ENCODE data around the gene KLHDC8A.

The KLHDC8A gene

DNA sequence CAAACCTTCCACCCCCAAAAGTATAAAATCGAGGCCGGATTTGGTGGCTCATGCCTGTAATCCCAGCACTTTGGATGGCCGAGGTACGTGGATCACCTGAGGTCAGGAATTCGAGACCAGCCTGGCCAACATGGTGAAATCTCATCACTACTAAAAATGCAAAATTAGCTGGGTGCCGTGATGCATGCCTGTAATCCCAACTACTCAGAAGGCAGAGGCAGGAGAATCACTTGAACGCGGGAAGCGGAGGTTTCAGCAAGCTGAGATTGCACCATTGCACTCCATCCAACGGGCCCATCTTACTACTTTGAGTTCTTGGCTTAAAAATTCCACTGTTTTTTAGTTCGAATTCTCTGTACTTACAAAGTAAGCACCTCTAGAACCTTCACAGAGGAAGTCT lies 11.0 kb downstream of the KLHDC8A start:
- DNase-seq (ENCODE audit: low read depth in 2 of 3, low spot score in 2 of 3) = no peak

DNA sequence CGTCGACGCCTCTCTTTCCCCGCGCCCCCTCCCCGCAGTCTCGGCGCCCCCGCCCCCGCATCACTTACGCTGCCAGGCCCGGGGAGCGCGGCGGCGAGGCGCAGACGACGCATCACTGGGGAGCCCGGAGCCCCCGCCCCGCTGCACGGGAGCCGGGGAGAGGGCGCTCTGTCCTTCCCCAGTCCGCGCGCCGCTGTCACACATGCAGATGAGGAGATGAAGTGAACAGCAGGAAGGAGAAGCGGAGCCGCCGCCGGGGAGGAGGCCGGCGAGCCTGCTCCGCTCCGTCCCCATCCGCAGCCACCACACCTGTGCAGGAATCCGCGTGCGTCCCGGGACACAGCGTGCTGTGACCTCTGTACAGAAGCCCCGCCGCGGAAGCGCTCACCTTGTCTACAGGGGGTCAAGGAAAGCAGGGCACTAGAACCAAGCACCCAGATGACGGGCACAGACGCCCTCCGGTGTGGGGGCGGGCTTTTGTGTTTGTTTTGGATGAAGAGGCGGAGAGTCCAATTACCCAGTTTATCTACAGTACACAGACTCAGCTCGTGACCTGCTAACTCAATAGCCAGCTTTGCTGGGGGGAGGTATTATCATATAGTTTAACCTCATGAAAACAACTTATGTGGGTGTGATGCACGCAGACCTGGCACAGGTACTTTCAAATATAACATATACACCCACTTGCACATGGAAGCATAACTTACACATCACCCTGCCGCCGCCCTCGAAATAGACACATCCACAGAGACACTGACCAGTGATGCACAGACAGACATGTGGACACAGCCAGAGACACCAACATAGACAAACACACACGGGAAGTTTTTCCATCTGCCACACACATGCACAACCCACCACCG lies 12.4 kb downstream of the KLHDC8A start:
- no peak for DNase-seq (ENCODE audit: low read depth in 2 of 3, low spot score in 2 of 3)

DNA sequence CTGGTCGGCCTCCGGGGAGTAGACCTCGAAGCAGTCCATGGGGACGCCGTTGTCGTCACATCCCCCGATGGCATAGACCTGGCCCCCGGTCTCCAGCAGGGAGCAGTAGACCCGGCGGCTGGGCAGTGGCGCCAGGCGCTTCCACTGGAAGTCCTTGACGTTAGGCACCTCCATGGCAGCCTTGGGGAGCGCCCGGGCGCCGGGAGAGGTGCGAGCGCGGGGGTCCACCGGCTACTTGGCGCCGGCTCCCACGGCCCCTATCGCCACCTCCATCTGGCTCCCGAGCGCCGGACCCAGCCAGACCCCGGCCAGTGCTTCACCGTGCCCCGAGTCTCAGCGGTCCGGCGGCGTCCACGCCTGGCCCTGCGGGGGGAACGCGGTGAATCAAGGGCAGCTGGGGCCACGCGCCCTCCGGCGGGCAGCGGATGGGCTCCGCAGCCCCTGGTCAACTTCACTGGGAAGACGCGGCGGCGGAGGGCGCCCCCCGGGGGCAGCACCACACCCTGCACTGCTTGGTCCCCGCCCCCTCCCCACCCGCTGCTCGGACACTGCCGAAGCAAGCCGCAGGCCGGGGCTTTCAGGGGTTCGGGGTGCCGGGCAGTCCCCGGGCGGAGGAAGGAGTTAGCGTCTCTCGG lies 13.2 kb downstream of the KLHDC8A start:
- no peak for DNase-seq (ENCODE audit: low read depth in 2 of 3, low spot score in 2 of 3)

DNA sequence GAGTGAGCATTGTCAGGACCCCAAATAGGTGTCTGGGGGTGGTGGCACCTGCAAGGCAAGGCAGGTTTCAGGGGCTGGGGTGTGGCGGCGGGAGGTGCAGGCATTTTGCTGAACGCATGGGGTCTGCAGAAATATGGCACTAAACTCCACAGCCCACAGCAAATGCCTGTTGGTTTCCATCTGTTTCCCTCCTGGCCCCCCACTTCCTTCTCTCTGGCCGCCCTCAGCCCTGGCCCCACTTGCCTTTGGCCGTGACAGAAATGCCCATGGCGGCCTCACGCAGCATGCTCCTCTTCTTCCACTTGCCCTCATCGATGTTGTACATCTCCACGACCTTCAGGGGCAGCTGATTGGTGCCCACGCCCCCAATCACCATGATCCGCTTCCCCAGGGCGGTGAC lies 13.7 kb downstream of the KLHDC8A start:
- DNase-seq (ENCODE audit: low read depth in 2 of 3, low spot score in 2 of 3) = no peak

DNA sequence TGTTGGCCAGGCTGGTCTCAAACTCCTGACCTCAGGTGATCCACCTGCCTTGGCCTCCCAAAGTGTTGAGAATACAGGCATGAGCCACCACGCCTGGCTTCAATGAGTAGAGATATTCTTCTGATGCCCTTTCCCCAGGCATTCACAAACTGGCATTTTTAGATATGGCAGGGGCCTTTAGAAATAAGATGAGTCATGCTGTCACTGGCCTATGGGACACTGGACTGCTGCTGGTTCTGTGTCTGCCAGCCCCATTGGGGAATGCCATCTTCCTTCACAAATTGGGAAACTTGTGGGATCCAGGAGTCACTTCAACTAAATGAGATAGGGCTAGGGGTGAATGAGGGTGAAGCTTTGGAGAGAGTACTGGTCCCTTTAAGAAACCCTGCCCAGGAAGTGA lies 16.0 kb downstream of the KLHDC8A start:
- DNase-seq (ENCODE audit: low read depth in 2 of 3, low spot score in 2 of 3) = no peak

DNA sequence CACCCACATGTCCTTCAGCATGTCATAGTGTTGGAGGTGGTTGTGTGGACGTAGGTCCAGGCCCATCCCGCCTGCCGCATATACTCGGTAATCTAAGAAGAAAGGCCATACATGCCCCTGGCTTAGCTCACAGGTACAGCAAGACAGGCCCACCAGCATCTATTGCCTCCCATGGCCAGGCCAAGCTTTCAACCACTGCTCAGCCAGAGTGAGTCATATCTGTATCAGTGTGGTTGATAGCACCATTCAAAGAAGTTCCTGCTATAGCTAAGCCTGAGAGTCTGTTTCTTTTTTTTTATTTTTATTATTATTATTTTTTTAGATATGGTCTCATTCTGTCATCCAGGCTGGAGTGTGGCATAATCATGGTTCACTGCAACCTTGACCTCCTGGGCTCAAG lies 17.0 kb downstream of the KLHDC8A start:
- DNase-seq (ENCODE audit: low read depth in 2 of 3, low spot score in 2 of 3) = no peak

DNA sequence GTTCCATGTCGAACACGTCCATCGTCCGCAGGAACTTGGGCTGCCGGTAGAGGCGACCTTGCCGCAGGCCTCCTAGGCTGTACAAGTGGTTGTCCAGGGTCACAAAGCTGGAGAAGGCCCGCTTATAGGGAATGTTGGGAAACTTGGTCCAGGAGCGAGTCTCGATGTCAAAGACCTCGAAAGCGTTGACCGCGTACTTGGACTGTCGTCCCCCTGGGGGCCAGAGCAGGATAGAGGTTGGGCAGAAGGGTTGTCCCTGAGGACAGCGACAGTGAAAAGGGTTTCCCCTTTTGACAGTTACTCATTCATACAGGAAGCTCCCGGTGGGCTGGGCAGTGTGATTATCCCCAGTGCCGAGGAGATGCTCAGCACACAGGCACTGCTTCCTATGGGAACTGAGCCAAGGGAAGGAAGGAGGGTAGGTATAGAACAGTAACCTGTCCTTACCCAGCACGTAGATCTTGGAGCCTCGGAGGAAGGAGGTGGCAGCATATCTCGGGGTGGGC lies 17.5 kb downstream of the KLHDC8A start:
- no peak for DNase-seq (ENCODE audit: low read depth in 2 of 3, low spot score in 2 of 3)

DNA sequence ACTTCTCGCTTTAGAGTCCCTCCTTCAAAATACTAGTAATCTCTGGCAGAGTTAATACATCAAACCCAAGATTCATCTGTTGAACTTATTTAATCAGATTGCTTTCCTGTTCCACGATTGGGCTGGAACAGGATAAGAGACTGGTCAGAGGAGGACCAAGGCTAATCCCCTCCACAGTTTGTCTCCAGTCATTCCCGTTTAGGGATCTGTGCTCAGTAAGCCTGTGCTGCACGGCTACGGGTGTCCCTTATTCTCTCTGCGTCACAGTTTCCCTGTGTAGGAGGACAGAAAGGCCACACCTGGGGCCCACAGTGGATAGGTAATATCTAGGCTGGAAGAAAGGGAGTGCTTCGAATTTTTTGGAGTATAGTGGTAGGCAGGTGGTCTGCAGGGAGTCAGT lies 18.7 kb downstream of the KLHDC8A start:
- DNase-seq (ENCODE audit: low read depth in 2 of 3, low spot score in 2 of 3) = no peak

DNA sequence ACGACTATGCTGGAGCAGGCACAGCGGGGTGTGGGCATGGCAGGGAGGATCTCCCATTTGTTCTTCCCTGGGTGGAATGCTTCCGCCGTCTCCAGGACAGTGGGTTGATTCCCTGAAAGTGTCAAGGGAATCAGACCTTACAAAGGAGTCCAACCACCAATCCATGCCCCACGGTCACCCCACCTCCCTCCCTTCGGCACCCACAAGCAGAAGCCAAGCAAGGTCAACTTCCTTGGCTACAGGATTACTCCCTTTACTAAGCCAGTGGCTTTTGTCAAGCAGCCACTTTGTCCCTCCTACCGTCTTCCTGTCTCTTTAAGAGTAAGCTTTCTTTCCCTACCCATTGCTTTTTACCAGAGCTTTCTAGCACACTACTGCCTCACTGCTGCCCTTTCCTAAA lies 19.2 kb downstream of the KLHDC8A start:
- DNase-seq (ENCODE audit: low read depth in 2 of 3, low spot score in 2 of 3) = no peak

DNA sequence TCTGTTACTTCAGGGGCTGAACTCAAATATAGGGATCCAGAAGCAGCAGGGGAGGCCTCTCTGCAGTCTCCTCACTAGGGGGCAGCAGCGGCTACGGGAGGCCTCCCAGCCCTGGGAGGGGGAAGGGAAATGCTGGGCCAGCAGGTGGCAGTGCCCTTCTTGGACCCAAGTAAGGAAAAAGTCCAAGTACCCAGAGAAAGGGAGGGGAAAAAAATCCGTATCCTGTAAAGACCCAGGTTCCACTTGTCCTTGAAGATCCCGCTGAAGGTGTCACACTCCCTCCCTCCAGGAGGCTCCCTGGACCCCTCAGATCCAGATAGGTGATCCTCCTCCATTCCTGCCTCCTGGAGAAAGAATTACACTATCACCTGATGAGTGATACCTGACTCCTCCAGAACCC lies 21.0 kb downstream of the KLHDC8A start:
- DNase-seq (ENCODE audit: low read depth in 2 of 3, low spot score in 2 of 3) = peak in 2 of 3 experiments; percentile 55 to 58

DNA sequence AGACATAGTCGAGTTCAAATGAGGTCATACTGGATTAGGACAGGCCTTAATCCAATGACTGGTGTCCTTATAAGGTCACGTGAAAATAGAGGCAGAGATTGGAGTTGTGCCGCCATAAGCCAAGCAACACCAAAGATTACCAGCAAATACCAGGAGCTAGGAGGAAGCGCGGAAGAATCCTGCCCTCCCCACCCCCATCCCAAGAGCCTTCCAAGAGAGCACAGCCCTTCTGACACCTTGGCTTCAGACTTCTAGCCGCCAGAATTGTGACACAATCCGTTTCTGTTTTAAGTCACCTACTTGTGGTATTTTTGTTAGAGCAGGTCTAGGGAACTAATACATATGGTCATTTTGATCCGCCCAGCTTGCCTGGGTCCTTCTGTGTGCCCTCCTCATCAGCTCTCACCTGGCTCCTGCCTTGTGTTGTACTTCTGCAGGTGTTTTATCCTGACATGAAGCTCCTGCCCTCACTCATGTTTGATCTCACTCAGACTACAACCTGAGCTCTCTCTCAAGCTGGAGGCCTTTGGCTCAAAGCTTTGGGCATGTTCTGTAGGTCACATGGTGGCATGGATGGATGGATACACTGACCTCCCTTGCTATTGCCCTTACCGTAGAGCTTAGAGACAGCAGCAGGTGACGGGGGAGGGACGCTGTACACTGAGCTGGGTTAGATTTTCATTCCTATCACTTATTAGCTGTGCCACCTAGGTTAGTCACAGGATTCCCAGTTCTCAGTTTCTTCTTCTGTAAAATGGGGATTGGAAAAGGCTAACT lies 24.5 kb downstream of the KLHDC8A start:
- DNase-seq (ENCODE audit: low read depth in 2 of 3, low spot score in 2 of 3) = no peak

DNA sequence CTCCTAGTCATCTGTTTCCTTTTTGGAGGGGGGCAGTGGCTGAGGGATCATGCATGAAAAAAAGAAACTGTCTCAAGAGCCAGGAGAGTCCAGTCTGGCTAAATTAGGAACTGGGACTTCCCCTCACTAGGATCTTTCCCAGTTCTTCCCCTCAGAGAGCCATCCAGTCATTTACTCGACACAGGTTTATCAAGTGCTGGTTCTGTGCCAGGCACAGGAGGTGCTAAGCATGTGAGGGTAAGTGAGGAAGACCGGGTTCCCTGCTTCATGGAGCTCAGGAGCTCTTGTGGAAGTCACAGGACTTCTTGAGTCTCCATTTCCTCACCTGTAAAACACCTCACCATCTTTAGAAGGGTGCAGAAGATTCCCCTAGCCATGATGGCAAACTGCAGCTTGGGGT lies 26.6 kb downstream of the KLHDC8A start:
- DNase-seq (ENCODE audit: low read depth in 2 of 3, low spot score in 2 of 3) = no peak

DNA sequence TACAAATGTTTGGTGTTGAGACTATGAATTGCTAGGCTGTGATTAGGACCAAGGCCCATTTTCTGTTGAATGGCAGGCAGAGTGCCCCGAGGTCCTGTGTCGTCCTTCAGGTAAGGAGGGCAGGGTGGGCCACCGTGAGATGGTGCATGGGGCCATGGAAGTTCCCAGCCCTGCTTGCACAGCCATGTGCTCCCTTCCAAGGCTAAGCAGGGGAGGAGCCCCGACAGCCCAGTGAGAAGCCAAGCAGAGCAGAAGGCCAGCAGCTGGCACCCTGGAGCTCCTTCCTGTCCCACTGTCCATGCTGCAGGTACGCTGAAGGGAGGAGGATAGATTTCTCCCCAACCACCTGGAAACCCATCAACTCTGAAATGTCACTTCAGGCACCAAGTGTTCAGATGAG lies 27.0 kb downstream of the KLHDC8A start:
- DNase-seq (ENCODE audit: low read depth in 2 of 3, low spot score in 2 of 3) = no peak

DNA sequence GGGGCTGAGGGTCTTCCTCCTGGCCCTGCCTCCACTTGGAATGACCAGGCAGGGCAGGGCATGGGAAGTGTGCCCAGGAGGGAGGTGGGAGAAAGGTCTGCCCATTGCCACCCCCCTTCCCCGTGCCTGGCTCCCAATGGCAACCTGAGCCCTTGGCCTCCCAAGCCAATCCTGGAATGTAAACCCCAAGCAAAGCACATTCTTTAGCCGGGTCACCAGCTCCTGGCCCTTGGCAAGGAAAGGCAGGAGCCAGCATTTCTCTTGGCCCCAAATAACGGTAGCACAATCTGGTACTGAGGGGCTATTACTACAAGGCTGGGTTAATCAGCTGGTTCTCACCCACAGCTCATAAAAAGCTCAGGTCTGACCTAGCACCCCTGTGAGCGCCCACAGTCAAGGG lies 28.2 kb downstream of the KLHDC8A start:
- no peak for DNase-seq (ENCODE audit: low read depth in 2 of 3, low spot score in 2 of 3)

DNA sequence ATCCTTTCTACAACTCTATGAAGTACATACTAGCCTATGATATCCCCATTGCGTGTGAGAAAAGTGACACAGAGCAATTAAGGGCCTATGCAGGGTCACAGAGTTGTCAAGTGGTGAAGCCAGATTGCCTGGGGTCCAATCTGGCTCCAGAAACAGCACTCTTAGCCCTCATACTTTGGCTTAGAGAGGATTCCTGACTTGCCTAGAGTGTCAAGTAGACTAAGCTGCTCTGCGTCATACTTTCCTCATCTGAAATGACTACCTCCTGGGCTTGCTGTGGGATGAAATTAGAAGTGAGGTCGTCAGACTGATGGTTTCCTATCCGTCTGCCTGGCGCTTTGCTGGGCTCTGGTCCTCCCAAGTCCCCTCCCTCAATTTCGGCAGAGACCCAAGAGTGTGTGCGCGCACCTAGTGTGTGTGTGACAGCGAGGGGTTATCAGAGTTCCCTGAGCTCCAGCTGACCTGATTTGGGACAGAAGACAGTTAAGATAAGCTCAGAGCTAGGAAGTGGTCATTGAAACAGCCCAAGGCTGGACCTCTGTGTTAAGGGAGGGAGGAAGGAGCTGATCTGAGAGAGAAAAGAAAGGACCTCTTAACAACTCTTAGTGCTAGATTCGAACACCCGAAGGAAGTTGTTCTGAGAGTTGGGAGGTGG lies 29.8 kb downstream of the KLHDC8A start:
- no peak for DNase-seq (ENCODE audit: low read depth in 2 of 3, low spot score in 2 of 3)

DNA sequence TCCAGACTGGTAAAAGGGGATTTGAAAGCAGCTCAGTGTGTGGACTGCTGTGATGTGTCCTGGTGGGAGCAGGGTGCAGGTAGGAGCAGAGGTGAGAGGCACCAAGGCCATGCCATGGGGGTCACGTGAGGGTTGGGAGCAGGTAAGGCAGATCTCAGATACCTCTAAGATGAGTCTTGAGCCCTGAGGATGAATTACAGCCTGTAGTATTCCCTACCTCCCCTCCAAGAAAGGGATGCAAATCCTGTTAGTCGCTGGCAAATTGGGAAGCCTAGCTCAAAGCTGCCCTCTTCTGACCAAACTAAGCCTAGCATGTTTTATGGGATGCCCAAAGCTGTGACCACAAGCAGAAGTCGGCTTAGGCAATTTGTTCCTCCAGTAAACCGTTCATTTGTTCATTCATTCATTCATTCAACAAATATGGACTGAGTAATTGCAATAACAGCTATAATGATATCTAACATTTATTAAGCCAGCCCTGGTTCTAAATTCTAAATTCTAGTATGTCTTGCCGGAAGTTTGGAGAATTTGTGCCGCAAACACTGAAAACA lies 31.3 kb downstream of the KLHDC8A start:
- no peak for DNase-seq (ENCODE audit: low read depth in 2 of 3, low spot score in 2 of 3)

DNA sequence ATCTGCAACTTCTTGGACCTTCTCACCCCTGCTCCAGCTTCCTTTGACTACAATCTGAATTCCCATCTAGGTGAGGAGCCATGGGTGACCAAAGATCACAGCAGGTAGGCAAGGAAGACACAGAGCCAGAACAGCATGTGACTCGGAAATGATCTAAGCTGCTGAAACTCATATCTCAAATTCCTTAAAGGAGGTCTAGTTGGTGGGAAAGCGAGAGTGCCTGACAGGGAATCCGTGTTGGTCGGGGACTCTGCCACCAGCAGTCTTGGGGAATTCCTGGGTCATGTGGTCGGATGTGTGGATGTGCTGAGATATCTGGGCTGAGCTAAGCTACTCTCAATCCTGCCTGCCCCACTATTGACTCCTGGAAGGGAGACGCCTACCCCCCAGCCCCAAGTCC lies 31.9 kb downstream of the KLHDC8A start:
- DNase-seq (ENCODE audit: low read depth in 2 of 3, low spot score in 2 of 3) = no peak

DNA sequence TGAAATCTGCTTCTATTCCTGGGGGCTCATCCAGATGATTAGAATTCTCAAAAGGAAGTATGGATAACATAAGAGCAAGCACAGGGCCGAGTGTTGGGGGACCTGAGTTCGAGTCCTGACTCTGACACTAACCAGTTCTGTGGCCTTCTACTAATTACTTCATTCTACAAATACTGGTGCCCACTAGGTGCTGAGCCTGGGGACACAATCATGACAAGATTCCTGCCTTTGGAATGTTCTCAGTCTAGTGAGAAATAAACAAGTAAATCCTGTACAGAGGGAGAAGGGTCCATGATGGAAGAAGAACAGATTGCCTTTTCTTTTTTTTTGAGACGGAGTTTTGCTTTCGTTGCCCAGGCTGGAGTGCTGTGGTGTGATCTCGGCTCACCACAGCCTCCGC lies 32.9 kb downstream of the KLHDC8A start:
- DNase-seq (ENCODE audit: low read depth in 2 of 3, low spot score in 2 of 3) = no peak

DNA sequence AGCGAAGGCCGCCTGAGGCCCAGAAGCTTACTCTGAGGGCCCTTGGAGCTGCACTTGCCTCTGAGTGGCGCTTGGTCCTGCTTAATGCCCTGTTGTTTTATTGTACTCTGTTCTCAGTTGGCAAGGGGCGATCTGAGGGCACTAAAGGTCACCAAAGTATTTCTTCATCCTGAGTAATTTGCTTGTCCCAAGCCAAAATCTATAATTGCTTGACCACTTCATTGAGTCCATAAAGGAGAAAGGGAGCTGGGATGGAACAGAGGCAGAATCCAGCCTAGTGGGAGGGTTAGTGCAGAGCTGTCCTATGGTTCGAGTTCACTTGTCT lies 34.8 kb downstream of the KLHDC8A start:
- no peak for DNase-seq (ENCODE audit: low read depth in 2 of 3, low spot score in 2 of 3)

DNA sequence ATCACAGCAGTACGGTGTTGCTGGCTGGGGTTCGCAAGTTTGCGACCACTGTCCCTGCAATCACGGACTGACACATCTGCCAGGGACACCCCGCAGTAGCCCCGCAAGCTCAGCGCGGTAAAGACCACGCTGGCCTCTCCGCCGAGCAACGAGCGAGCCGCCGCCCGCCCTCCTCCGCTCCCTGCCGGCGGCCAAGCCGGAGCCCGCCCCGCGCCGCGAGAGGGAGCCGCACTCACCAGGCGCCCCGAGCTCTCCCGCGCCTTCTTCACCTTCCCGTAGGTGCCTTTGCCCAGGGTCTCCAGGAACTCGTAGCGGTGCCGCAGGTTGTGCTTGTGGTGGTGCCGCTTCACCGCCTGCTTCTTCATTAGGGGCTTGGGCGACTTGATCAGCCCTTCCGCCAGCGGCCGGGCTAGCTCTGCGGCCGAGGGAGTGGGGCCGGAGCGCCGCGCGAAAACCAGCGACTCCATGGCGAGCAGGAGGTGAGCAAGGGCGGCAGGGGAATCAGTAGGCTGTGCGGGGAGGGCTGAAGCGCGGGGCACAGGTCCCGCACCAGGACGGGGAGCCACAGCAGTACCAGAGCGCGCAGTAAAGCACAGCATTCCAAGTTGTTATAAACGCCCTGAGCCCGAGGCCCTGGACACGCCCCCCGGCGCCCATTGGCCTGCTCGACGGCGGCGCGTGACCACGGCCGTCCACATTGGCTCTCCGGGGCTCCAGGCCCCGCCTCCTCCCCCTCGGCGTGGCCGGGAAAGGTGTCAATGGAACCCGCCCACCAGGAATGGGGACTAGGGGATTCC lies 35.4 kb downstream of the KLHDC8A start, which contains the start of gene NUAK2:
Gene NUAK2 (minus strand): TSS at position 584 of the 797 bp plus-strand sequence. CDS start 117 bp downstream, at position 467.
- peak; percentile 55 to 57 (median 55) for DNase-seq (ENCODE audit: low read depth in 2 of 3, low spot score in 2 of 3)

Measured in activated CD8-positive, alpha-beta memory T cell treated with anti-CD3 and anti-CD28 coated beads for 48 hours (primary cell).